A172 (cell line): ENCODE results near the gene LAG3. TPM values are rescaled to one million over a fixed set of nuclear protein-coding genes. Genes with fewer than 3 reads are reported as not detected.

Source experiments
- DNase-seq: peaks from one replicate; pipeline ENCODE4 v3.0.0-alpha.2; 2015; ENCODE audit warnings: low spot score
- total RNA-seq: library from RNA; depleted of rRNA; stranded (reverse); fragments of >200 nt; shearing (Covaris generic); gene quantifications from 2 replicates; pipeline ENCODE4 v1.2.3, GENCODE V29; 2014; rRNA removed

Gene LAG3
- total RNA-seq, 1 experiment from 2014 or later = not detected

- no peak for DNase-seq
These were observed 51.1 kb downstream of the LAG3 start for GRCh38 chr12:6823182-6824084.

- DNase-seq = no peak
These were observed 51.9 kb downstream of the LAG3 start for GRCh38 chr12:6824085-6824775.

GRCh38 chr12:6824901-6825381 is 52.6 kb downstream of the LAG3 start:
- DNase-seq = no peak

- peak; percentile 52 for DNase-seq
These were observed 53.2 kb downstream of the LAG3 start for GRCh38 chr12:6825398-6826124.

- DNase-seq = no peak
These were observed 53.9 kb downstream of the LAG3 start for GRCh38 chr12:6826125-6826733.

GRCh38 chr12:6826734-6827436 is 54.6 kb downstream of the LAG3 start:
- no peak for DNase-seq

- DNase-seq = peak; percentile 45
These were observed 55.2 kb downstream of the LAG3 start for GRCh38 chr12:6827437-6827911.

Other genes starting within 250 kb of the LAG3 start
- gene GAPDH, start 238.0 kb upstream of the LAG3 start, total RNA-seq = 3,748 and 4,015 TPM in 2 replicates
- 2.1 TPM in 2 replicates for gene IFFO1, start 216.5 kb upstream of the LAG3 start, total RNA-seq
- 53.9 and 59.8 TPM in 2 replicates for gene NOP2, start 204.2 kb upstream of the LAG3 start, total RNA-seq
- 164 and 201 TPM in 2 replicates for gene CHD4, start 165.1 kb upstream of the LAG3 start, total RNA-seq
- 2.5 TPM in 2 replicates for gene LPAR5, start 136.6 kb upstream of the LAG3 start, total RNA-seq
- gene ACRBP, start 125.1 kb upstream of the LAG3 start, total RNA-seq = 0.65 TPM in 1 of 2 replicates, not detected in the other
- 23.7 and 27.4 TPM in 2 replicates for gene ING4, start 109.4 kb upstream of the LAG3 start, total RNA-seq
- gene ZNF384, start 83.1 kb upstream of the LAG3 start, total RNA-seq = 6.4 and 9.2 TPM in 2 replicates
- 0.24 and 2.3 TPM in 2 replicates for gene PIANP, start 71.7 kb upstream of the LAG3 start, total RNA-seq
- 40.7 and 45.7 TPM in 2 replicates for gene COPS7A, start 48.5 kb upstream of the LAG3 start, total RNA-seq
- gene MLF2, start 19.4 kb upstream of the LAG3 start, total RNA-seq = 168 and 187 TPM in 2 replicates
- 86.8 and 166 TPM in 2 replicates for gene PTMS, start 6.2 kb upstream of the LAG3 start, total RNA-seq
- gene CD4, start 17.0 kb downstream of the LAG3 start, total RNA-seq = not detected in 2 replicates
- 5.3 and 12.3 TPM in 2 replicates for gene GPR162, start 49.3 kb downstream of the LAG3 start, total RNA-seq
- gene P3H3, start 55.9 kb downstream of the LAG3 start, total RNA-seq = 6.9 and 7.4 TPM in 2 replicates
- gene GNB3, start 68.4 kb downstream of the LAG3 start, total RNA-seq = 0.19 and 5.1 TPM in 2 replicates
- gene CDCA3, start 78.8 kb downstream of the LAG3 start, total RNA-seq = 30.8 and 52.8 TPM in 2 replicates
- gene USP5, start 79.6 kb downstream of the LAG3 start, total RNA-seq = 87.3 and 104 TPM in 2 replicates
- 675 and 790 TPM in 2 replicates for gene TPI1, start 95.0 kb downstream of the LAG3 start, total RNA-seq
- gene SPSB2, start 100.8 kb downstream of the LAG3 start, total RNA-seq = 7.9 and 10.2 TPM in 2 replicates
- 8.3 and 14.4 TPM in 2 replicates for gene LRRC23, start 132.3 kb downstream of the LAG3 start, total RNA-seq
- gene ENO2, start 142.1 kb downstream of the LAG3 start, total RNA-seq = 21.5 and 24.7 TPM in 2 replicates
- gene ATN1, start 155.4 kb downstream of the LAG3 start, total RNA-seq = 3.1 and 6.6 TPM in 2 replicates
- gene RNU7-1, start 171.3 kb downstream of the LAG3 start, total RNA-seq = not detected in 2 replicates
- 1.8 TPM in 1 of 2 replicates, not detected in the other for gene C12orf57, start 171.5 kb downstream of the LAG3 start, total RNA-seq
- gene PTPN6, start 178.8 kb downstream of the LAG3 start, total RNA-seq = 0.31 and 0.48 TPM in 2 replicates
- 172 and 183 TPM in 2 replicates for gene PHB2, start 198.1 kb downstream of the LAG3 start, total RNA-seq
- 42.6 and 50.5 TPM in 2 replicates for gene EMG1, start 198.4 kb downstream of the LAG3 start, total RNA-seq
- 9.2 and 14.7 TPM in 2 replicates for gene LPCAT3, start 246.0 kb downstream of the LAG3 start, total RNA-seq